ENCODE results near the gene COL4A4.
A peak's percentile ranks its signal among the peaks of the same experiment; 100 is the strongest.
"Not testable (repeated sequence)": the region's sequence is repeated elsewhere in the genome, so short reads cannot be mapped to it uniquely, and the experiment has no call there.

The COL4A4 gene

GRCh38 chr2:227163998-227164762 lies at the start of gene COL4A4, which contains the start of gene COL4A3:
Gene COL4A4, minus strand, starts transcription at chr2:227164205. Its CDS starts 16,722 bp downstream, at chr2:227147483.
Gene COL4A3, plus strand, starts transcription at chr2:227164624. Its CDS starts 103 bp downstream, at chr2:227164727.
- FAIRE-seq (no peak), DNase-seq (ENCODE audit: low spot score) (no peak)

- FAIRE-seq (no peak), DNase-seq (ENCODE audit: low spot score) (no peak)
These were observed 43.6 kb upstream of the COL4A4 start for GRCh38 chr2:227207573-227207972.

DNA sequence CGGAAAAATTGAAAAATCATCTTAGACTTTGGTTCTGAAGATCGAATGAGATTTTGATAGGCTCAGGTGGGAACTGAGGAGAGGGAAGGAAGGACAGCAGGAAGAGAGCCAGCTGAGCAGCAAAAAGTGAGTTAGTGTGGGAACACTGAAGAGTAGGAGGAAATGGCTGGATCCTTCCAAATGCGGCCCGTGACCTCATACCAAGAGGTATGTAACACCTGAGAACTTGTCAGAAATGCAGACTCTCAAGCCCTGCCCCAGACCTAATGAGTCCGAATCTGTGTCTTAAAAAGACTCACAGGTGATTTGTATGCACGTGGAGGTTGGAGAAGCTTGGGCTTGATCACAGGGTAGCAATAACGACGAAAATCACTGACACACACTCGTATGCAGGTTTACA lies 42.4 kb upstream of the COL4A4 start:
- no peak for FAIRE-seq

DNA sequence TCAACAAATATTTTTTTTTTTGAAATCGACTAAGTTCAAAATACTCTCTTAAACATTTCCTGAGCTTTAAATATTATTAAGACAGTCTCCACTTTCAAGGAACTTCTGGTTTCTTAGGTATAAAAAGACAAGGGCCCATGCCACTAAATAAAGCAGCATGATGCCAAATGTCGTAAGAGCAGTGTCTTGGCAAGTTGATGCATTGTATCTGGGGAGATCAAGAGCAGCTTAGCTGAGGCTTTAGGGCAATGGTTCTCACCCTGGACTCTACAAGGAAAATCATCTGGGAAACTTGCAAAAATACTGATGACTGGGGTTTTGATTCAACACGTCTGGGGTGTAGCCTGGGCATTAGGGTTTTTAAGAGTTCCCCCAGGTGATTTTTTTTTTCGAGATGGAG lies 41.7 kb upstream of the COL4A4 start:
- DNase-seq (ENCODE audit: low spot score) = no peak
- FAIRE-seq = no peak

More for the DNA sequence above, 42.4 kb upstream of the COL4A4 start:
- DNase-seq (ENCODE audit: low spot score) = no peak

GRCh38 chr2:227204452-227204851 lies 40.4 kb upstream of the COL4A4 start:
- no peak for DNase-seq (ENCODE audit: low spot score)
- FAIRE-seq = no peak

- no peak for FAIRE-seq
- DNase-seq (ENCODE audit: low spot score) = no peak
These were observed 37.8 kb upstream of the COL4A4 start for GRCh38 chr2:227201771-227202170.

DNA sequence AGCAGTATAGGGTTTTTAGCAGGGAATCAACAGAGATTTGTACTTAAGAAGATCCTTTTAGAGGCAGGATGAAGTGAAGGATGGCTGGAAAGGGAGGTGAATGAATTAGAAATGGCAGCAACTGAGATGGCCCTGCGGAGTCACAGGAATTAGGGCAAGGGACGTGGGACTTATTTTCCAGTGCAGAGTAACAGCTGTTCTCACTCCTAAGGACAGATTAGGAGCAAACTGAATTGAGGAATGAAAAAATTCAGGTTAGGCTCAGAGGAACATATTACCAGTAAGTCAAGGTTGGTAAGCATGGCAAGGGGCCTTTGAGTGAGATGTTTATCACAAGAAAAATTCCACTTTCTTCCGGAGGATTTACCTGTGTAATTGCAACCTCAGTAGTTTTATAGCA lies 34.9 kb upstream of the COL4A4 start:
- FAIRE-seq = no peak
- no peak for DNase-seq (ENCODE audit: low spot score)

DNA sequence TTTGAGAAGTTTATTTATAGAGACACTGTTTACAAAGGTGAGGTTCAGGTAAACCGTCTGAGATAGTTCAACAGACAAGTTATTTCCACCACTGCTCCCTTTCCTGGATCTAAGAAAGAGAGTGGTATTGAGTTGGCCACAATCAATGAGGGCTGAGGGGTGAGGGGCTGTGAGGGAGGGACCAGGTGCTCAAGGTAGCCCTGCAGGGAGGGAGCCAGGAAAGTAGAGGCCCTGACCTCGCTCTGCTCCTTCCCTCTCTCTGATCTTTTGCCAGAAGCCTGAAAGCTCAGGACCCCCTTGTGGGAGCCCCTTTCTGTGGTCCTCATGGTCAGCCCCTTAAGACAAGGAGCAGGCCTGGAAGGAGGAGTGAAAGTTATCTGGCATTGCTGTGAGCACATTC lies 30.2 kb upstream of the COL4A4 start:
- DNase-seq (ENCODE audit: low spot score) (no peak), FAIRE-seq (no peak)

DNA sequence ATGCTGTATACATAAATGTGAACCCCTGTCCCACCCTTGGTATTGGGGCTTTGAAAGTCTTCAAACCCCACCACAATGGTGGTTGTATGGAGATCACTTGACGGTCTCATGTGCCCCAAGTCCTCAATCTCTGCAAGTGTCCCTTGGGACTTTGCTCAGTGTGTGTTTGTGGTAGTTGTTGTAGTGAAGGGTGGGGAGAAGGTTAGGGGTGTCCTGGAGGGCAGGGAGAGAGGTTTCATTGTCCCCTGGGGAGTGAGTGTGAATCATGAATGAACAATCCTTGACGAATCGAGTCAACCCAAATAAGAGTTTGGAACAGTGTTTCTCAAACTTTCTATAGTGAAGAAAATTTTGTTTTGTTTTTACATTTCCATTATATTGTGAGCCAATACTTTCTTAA lies 28.5 kb upstream of the COL4A4 start:
- FAIRE-seq (no peak), DNase-seq (ENCODE audit: low spot score) (no peak)

- FAIRE-seq (no peak), DNase-seq (ENCODE audit: low spot score) (no peak)
These were observed 27.4 kb upstream of the COL4A4 start for GRCh38 chr2:227191367-227191766.

DNA sequence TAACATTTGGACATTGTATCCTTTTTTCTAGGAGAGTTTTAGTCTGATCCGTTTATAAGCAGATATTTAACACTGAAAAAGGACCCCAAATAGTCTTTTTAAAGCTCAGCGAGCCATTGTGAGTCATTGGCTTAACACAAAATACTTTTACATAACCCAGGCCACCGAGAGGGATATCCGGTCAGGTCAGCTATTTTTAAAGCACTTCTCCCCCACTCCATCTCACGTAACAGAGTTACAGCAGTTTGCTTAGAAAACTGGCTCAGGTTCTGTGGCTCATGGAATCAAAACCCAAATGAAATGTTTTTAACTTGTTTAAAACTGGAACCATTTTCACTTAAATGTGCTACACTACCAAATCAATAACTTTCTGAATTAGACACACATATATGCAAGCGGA lies 24.3 kb upstream of the COL4A4 start:
- FAIRE-seq (no peak), DNase-seq (ENCODE audit: low spot score) (no peak)

- no peak for FAIRE-seq
- DNase-seq (ENCODE audit: low spot score) = no peak
These were observed 22.7 kb upstream of the COL4A4 start for GRCh38 chr2:227186751-227187150.

- FAIRE-seq = no peak
- no peak for DNase-seq (ENCODE audit: low spot score)
These were observed 21.7 kb upstream of the COL4A4 start for GRCh38 chr2:227185615-227186232.

- FAIRE-seq = peak; percentile 25
- DNase-seq (ENCODE audit: low spot score) = no peak
These were observed 19.8 kb upstream of the COL4A4 start for GRCh38 chr2:227183657-227184367.

GRCh38 chr2:227182765-227183164 lies 18.8 kb upstream of the COL4A4 start:
- FAIRE-seq = no peak
- DNase-seq (ENCODE audit: low spot score) = no peak

- FAIRE-seq (no peak), DNase-seq (ENCODE audit: low spot score) (no peak)
These were observed 16.8 kb upstream of the COL4A4 start for GRCh38 chr2:227180770-227181169.

DNA sequence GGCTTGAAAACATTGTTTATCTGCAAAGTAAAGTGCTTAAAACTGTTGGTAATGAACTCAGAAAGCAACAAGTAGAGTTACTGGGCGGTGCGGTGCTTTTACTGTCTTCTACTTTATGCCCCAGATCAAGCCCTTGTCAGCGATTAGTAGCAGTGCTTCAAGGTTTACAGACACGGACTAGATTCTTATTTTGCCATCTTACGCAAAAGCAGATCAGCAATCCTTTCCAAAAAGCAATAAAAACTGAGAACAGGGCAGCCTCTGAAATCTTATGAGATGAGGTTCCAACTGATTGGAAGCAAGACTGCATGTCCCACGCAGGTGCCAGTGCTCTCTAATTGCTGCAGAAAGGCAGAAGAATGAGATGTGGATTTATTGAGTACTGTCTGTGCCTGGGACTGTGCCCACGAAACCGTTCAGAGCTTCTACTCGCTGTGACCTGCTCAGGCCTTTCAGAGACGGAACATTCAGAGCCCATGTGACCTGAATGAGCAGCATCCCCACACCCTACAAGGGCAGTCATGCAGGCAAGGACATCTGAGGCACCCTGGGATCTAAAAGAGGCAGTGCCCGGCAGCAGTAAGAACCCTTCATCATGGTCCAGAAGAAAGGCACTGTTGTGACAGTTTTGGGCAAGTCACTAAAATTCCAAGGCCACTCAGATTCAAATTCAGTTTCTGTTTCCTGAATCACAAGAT lies 16.1 kb upstream of the COL4A4 start:
- no peak for FAIRE-seq
- DNase-seq (ENCODE audit: low spot score) = no peak

DNA sequence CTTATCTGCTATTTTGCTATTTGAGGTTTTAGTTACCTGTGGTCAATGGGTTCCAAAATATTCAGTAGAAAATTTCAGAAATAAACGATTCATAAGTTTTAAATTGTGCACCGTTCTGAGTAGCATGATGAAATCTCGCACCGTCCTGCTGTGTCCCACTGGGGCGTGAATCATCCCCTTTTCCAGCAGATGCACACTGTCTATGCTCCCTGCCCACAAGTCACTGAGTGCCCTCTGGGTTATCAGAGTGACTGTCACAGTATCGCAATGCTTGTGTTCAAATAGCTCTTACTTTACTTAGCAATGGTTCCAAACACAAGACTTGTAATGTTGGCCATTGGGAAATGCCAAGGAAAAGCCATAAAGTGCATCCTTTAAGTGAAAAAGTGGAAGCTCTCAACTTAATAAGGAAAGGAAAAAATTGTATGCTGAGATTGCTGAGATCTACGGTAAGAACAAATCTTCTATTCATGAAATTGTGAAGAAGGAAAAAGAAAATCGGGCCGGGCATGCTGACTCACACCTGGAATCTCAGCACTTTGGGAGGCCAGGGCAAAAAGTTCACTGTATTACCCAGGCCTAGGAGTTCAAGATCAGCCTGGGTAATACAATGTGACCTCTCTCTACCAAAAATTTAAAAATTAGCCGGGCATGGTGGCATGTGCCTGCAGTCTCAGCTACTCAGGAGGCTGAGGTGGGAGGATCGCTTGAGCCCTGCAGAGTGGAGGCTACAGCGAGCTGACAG lies 13.8 kb upstream of the COL4A4 start:
- FAIRE-seq (no peak), DNase-seq (ENCODE audit: low spot score) (no peak)

DNA sequence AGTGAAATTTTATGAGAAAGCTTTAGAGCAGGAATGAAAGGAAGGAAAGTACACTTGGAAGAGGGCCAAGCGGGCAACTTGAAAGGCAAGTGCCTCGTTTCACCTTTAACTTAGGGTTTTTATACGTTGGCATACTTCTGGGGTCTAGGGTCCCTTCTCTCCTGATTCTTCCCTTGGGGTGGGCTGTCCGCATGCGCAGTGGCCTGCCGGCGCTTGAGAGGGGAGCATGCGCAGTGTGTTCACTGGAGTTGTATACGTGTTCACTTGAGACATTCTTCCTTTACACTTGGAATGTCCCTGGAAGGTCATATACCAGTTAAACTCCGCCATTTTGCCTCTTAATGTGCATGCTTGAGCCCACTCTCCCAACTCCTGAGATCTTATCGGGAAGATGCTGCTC lies 7.8 kb upstream of the COL4A4 start:
- not testable (repeated sequence) for DNase-seq (ENCODE audit: low spot score); FAIRE-seq

DNA sequence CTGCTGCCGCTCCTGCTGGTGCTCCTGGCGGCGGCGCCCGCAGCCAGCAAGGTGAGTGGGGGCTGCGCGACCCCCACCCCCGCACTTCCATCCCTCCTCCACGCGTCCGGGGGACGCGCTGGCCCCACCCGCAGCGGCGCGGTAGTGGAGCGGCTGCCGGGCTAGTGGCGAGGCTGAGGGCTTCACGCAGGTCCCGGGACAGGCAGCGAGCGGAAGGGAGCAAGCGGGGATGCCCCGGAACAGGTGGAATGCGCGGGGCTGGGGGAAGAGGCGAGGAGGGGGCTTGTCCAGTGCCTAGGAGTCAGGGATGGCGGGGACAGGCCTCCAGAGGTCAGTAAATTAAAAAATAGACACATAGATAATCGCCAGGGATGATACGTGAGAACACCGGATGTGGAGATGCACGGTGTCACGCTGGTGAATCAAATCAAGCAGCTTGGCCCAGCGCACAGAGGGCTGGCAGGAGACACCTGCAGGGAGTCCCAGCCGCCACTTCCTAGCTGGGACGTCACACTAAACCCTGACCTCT lies 822 bp upstream of the COL4A4 start:
- FAIRE-seq (no peak), DNase-seq (ENCODE audit: low spot score) (no peak)

DNA sequence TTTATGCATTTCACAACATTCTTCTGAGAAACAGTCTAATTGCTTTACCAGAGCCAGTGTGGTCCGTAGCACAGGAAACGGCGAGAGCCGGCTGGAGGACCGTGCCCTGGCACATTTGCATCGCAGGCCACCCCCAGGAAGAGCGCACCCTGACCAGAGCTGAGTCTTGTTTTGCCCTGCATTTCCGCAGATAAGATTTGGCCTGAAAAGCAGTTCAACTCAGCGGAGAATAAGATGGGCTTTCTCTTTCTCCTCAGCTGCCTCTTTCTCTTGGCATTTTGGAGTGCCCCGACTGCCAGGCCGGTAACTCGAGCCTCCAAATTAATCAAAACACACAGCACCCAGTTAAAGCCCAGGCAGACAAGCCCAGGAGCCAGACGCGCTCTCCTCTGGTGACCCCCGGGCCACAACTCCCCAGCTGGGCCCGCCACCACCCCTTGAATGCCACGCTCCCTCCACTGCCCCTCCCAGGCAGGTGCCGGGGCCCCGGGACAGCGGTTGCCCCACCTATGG lies 464 bp downstream of the COL4A4 start:
- no peak for DNase-seq (ENCODE audit: low spot score)
- FAIRE-seq = no peak

All from RCC 7860 (cell line).